Activated CD8-positive, alpha-beta memory T cell treated with anti-CD3 and anti-CD28 coated beads, Interleukin-2, amount 50 U/mL, for 4 hours (primary cell): ENCODE data around the gene COL9A1.

ENCODE experiments used
- DNase-seq: peaks from one replicate; pipeline ENCODE4 v3.0.0-alpha.2; 2020

The COL9A1 gene

DNA sequence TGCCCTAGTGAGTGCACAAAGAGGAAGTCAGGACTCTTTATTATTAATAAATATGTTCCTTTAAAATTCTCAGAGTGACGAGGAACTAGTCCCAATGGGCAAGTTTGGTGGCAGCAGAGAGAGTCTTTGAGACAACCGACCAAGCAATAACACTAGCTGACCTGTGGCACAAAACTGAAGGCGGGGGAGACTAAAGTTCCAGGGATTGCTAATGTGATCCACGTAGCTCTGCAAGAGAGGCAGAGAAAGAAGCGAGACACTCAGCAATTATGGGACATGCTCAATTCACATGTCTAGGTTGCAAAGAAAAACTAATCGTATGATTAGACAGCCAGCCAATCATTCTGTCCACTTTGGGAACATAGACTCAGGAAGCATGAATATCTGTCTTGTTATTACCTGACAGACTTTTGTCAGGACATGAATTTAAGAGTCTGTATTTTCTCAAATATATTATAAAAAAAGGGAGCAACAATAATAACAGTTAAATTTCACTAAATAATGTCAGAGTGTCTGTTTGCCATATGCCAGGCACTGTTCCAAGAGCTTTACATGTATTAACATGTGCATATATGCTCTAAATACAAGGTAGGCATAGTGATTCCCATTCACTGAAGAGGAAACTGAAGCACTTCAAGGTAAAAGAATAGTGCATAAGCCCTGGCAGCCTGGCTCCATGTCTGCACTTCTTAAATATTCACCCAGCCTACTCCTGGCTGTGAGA is 81.0 kb downstream of the COL9A1 start:
- no peak for DNase-seq

GRCh38 chr6:70221025-70221714 is 81.7 kb downstream of the COL9A1 start:
- DNase-seq, result no peak

GRCh38 chr6:70219943-70220613 is 82.8 kb downstream of the COL9A1 start:
- DNase-seq, result no peak

DNA sequence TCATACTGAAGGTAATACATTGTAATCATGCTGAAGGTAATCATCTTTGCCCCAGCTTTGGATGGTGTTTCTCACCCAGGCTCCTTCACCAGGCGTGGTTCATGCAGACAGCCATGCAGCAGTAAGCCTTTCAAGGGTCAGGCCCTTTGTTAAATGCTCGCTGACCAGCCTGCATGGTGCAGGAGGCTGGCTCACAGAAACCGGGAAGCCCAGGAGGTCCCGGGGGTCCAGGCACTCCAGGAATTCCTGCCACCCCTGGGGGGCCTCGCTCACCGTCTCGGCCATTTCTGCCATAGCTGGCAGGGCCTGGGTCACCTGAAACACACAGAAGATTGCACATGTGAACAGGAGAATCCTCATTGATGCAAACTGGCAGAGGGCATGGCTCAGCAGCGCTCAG is 86.1 kb downstream of the COL9A1 start:
- DNase-seq, result no peak

GRCh38 chr6:70215460-70216108 is 87.3 kb downstream of the COL9A1 start:
- DNase-seq, result no peak

DNA sequence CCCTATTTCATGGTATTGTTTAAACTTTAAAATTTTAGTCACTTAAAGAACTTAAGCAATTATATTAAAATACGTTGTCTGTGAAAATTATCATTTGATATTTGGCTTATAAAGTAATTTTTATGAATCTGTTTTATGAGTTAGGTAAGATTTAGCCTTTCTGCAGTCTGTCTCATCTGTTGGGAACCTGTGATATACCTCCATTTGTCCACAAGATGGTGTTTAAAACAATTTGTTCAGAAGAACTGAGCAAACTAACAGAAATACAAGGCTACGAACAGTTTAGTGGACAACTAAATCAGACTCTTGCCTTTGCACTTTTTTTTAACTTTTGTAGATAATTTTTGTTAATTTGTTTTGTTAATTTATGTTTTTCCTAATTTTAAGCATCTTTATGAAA is 92.4 kb downstream of the COL9A1 start:
- DNase-seq, result no peak

- DNase-seq, result no peak
Measured at GRCh38 chr6:70208235-70208790, 94.6 kb downstream of the COL9A1 start.

DNA sequence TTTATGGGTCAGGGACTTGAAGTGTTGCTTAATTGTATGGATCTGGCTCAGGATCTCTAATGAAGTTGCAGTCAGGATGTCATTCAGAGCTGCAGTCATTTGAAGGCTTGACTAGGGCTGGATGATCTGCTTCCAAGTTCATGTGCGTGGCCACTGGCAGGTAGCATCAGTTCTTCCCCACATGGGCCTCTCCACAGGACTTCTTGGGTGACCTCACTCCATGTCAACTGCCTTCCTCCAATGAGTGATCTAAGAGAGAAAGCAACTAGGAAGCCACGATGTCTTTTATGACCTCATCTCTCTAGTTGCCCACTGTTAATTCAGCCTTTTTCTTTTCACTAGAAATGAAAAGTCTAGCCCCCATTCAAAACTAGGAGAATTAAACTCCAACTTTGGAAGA is 104.1 kb downstream of the COL9A1 start:
- no peak for DNase-seq

DNA sequence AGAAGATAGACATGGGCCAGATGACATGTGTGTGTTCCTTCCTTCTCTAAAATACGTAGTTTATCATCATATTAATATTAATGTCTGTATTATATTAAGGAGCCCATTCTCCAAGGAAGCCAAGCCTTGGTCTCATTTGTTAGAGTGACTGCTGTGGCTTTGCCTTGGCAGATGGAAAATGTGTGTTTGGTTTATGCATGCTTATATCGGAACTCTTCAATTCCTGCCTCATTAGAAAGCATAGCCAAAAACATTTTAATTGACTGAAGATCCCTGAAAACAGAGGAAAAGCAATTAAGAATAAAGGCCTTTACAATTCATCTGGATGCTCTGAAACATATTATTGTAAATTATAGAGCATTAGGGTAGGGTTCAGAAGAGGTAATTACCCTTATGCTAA is 106.4 kb downstream of the COL9A1 start:
- no peak for DNase-seq

- DNase-seq, result no peak
Measured at GRCh38 chr6:70194421-70194820, 108.5 kb downstream of the COL9A1 start.

DNA sequence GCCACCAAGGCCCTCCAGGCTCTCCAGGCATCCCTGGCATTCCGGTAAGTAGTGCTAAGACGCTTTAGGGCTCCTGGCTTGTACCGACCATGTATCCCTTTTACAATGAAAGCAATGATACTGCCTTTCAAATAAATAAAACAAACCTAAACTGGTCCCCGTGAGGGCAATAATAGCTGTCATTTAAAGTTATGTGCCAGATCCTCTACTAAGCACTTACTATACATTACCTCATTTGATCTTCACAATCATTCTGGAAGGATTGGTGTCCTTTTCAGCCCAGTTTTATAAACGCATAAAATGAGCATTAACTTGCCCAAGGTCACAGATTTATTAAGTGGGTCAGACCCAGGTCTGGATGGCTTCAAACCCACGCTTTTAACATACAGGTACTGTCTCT is 114.7 kb downstream of the COL9A1 start:
- no peak for DNase-seq

GRCh38 chr6:70186461-70186860 is 116.4 kb downstream of the COL9A1 start:
- DNase-seq, result no peak

- no peak for DNase-seq
Measured at GRCh38 chr6:70184723-70185122, 118.2 kb downstream of the COL9A1 start.

DNA sequence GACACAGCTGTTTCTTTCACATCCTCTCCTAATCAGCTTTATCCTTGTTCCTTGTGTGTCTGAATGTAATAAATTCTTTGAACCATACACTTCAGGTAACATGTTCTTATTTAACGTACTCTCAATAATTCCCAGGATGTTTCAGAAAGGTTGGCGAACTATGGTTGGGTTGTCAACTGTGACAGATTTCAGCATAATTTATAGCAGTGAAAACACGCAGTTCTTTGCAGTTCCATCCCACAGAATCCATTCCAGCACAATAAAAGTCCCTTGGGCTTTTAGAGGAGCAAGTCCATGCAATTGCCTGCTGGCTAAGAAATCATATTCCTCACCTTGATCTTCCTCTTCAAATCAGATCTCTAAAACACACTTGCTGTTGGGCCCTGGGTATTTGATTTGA is 119.3 kb downstream of the COL9A1 start:
- DNase-seq, result no peak

DNA sequence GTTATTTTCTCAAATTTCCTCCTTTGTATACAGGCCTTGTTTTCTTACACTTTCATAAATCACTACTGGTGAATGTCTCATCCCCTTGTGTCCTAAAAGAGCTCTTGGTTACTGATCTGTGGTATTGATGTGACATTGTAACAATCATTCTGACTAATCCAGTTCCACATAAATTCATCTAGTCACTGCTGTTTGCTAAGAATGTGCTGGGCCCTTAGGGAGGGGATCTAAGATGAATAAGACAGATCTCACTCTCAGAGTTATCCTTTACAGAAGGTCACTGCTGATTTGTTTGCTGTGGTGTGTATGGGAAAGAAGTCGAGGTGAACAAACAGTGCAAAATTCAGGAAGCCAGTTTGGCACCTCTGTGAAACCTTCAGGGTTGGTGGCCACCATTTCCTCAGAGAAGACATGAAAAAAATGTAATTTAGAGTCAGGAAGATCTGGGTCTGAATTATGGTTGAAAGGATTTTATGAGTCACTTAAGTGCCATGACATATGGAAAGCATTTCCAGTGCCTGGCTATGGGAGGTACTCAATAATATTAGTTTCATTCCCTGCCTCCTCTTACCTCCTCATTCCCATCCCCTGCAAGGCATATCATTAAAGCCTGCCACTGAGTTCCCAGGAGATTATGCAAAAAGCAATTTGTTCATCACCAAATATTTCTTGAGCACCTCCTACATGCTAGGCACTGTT is 121.8 kb downstream of the COL9A1 start:
- no peak for DNase-seq

DNA sequence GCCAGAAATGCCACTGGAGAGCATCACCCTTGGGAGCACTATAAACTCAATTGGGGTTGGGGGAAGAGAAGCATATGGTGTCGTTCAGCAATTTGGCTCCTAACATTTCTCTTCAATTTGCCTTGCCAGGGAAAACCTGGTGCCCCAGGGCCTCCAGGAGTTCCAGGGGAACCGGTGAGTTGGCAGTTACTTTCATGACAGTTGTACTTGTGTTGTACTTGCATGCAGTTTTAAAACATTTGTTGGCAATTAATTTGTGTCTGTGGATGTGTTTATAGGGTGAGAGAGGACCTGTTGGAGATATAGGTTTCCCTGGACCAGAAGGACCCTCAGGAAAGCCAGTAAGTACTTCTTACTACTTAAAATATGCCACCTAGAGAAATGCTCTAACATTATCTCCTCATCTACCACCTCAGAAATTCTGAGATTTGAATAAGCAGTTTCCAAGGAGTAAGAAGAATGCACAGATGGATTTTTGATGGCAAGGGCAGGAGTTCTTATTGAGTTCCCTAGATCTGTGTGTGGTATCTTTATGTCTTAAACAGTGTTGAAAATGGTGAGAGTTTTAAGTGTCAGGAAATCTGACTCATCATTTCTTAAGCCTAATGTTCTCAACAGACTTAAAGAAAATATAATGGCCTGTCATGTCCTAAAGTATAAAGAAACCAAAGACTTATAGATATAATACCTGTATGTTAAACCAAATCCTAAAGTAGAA is 122.5 kb downstream of the COL9A1 start:
- DNase-seq, result no peak

DNA sequence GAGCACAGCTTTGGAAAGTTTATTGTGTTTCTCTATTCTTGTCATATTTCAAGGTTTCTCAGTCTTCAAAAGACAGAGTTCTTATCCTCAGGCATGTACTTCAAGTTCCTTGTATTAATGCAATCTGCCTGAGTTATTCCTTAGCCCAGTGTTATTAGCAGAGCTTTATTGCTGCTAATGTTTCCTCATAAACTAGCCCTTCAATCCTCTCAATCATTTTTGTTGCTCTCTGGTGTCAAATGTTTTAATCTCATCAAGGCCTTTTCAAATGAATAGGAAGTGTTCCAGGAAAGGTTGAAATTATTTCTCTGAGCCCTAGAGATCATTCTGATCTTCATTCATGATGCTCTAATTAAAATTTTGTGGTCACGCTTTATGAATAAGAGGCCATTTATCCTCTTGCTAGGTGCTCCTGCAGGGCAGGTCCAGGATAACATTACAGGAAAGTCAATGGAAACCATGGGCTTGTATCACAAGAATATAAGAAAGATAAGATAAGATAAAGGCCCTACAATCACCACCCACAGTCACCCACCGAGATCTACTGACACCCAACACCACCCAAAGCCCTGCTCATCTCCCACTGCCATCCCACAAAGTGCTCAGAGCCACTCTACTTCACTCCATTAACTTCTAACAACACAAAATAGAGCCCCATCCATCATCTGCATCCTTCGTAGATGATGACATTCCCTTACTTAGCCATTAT is 125.9 kb downstream of the COL9A1 start:
- DNase-seq, result no peak

DNA sequence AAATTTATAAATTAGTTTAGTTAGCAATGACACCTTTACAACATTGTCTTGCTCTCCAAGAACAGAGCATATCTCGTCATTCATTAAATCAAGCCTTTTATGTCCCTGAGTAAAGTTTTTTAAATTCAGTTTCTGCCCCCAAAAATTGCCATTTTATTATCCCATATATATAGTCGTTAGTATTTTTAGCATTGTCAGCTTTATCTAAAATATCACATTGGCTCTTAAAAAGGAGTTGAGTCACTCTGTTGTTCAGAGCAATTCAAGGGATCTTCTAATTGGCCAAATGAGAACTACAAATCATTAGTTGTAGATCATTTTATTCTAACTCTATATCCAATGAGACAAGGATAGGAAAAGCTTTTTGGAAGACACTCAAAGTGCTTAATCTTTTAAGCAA is 127.1 kb downstream of the COL9A1 start:
- DNase-seq, result no peak

DNA sequence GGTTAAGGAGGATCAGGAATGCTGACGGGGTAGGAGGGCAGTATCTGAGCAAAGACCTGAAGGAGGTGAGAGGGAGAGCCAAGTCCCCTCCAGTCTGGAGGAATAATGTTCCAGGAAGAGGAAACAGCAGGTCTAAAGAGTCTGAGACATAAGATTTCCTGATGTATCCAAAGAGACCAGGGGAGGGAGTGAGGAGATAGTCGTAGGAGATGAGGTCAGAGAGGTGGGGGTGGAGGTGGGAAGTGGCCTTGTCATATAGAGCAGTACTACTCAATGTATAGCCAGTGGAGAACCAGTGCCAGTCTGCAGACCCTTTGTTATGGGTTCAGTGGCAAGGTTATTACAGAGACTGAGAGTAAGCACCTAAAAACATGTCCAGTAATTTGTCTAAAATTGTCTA is 130.6 kb downstream of the COL9A1 start:
- no peak for DNase-seq

DNA sequence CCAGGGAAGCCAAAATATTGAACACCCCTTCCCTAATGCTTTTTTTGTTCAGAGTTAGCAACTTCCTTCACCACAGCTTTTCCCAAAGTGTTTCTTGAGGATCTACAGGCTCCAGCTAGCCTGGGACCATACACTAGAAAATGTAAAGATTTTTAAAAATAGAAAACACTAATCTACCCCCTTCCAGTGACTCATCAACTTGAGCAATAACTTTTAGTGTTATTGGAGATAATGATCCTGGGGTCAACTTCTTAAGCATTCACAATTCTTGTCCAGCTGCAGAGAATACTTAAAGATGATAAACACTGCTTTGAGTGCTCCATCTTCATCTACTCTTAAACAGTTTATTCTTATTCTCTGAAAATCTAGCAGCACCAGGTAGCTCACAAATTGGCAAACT is 131.6 kb downstream of the COL9A1 start:
- DNase-seq, result no peak

DNA sequence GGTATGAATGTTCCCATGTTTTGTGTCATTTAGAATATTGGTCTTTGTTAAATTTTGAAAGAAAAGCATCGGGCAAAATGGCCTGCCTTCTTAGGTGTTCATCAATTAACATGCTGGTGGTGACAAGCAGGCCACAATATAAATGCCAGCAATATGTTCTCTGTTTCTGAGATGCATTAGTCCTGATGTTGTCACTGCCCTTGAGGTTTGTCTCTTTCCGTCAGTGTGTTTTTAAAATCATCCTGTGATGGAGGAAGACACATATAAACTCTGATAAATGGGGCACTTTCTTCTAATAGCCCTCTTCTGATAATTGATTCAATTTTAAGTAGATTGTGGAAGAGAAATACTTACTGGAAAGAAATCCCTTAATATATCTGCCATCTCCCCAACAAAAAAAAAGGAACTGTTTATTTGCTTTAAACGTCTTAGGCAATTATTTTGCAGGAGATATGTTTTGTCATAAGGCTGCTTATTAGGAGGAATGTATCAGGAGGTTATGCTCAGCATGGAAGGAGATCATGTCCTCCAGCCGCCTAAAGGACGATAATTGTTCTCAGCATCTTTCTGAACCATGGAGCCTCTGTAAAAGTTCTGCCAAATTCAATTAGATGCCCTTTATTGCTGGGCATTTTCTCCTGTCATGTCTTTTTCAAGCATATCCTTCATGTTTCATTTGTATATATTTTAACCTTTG is 134.1 kb downstream of the COL9A1 start:
- no peak for DNase-seq
